NCI-H2081 (cell line): ENCODE data around the gene TMEM138.
"Not testable (repeated sequence)": the region's sequence is repeated elsewhere in the genome, so short reads cannot be mapped to it uniquely, and the experiment has no call there.

Experiments
- DNase-seq, 2 experiments: peaks; one replicate each; lab custom pipeline; 2025; lab: John Stamatoyannopoulos, UW

The TMEM138 gene

GRCh38 chr11:61364012-61364675 lies 2.0 kb downstream of the TMEM138 start:
- no peak for DNase-seq

GRCh38 chr11:61367406-61367805 lies 5.2 kb downstream of the TMEM138 start:
- no peak for DNase-seq

GRCh38 chr11:61368646-61369045 lies 6.5 kb downstream of the TMEM138 start:
- no peak for DNase-seq

GRCh38 chr11:61369372-61370348 lies 7.5 kb downstream of the TMEM138 start:
- DNase-seq = no peak

- no peak for DNase-seq
Observed at GRCh38 chr11:61370349-61371005, 8.3 kb downstream of the TMEM138 start.

GRCh38 chr11:61372659-61373420 lies 10.7 kb downstream of the TMEM138 start:
- no peak for DNase-seq

GRCh38 chr11:61375761-61376108 lies 13.6 kb downstream of the TMEM138 start:
- no peak for DNase-seq

- no peak for DNase-seq
Observed at GRCh38 chr11:61377461-61378160, 15.4 kb downstream of the TMEM138 start.

GRCh38 chr11:61378713-61379313 lies 16.6 kb downstream of the TMEM138 start:
- no peak for DNase-seq

GRCh38 chr11:61380884-61381283 lies 18.7 kb downstream of the TMEM138 start:
- DNase-seq = no peak

- not testable (repeated sequence) for DNase-seq
Observed at GRCh38 chr11:61383859-61384258, 21.7 kb downstream of the TMEM138 start.

- DNase-seq = peak; percentile 20 to 69
Observed at GRCh38 chr11:61384271-61385242, 22.4 kb downstream of the TMEM138 start.

GRCh38 chr11:61390161-61390560 lies 28.0 kb downstream of the TMEM138 start:
- DNase-seq = no peak

GRCh38 chr11:61392981-61393595 lies 30.9 kb downstream of the TMEM138 start:
- DNase-seq = no peak

- no peak for DNase-seq
Observed at GRCh38 chr11:61401173-61401572, 39.0 kb downstream of the TMEM138 start.

GRCh38 chr11:61401573-61401972 lies 39.4 kb downstream of the TMEM138 start:
- DNase-seq = no peak

- no peak for DNase-seq
Observed at GRCh38 chr11:61403658-61404057, 41.5 kb downstream of the TMEM138 start.

GRCh38 chr11:61404103-61404502 lies 41.9 kb downstream of the TMEM138 start:
- no peak for DNase-seq

- no peak for DNase-seq
Observed at GRCh38 chr11:61404641-61405040, 42.5 kb downstream of the TMEM138 start.
